VCaP (cell line): ENCODE measurements around the gene TNFAIP6.
"Not testable (repeated sequence)": the region's sequence is repeated elsewhere in the genome, so short reads cannot be mapped to it uniquely, and the experiment has no call there.

ENCODE experiments used
- H3K27ac ChIP-seq: fragments of 450-650 bp; 2 replicates; pipeline ENCODE4 v1.5.1; 2017
- TF ChIP-seq, protein P1 (sequence below): fragments of 450-650 bp; conservative IDR thresholded peaks from 2 replicates; pipeline ENCODE4 v1.5.1; 2017; ENCODE audit warnings: mild to moderate bottlenecking, moderate library complexity

Gene TNFAIP6

DNA sequence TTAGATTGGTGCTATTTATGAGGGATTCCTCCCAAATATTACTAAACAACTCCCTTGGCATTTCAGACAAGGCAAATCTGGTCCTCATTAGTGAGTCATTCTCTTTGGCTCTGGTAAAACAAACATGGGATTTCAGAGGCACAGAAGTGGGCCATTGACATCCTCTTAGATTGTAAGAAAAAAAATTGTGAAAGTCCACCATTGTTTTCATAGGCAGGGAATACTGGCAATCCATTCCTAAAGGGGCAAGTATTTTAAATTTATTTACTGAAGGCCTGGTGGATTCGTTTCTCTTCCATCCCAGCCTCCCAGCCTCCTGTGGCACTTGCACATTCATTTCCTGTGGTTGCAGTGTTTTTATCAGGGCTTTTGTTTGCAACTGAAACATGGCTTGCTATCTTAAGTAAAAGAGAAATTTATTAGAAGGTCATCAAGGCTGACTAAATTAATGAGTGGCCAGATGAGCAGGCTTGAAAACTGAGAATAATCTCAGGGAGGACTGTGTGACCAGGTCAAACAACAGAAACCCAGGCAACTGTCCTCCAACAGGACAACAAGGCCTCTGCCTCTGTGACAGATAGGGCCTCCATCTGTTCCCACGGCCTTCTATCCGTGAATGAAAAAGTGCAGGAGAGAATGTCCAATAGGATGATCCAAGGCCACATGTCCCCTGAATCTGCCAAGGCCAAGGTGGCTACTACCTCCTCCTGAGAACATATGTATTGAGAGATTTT is 23.1 kb upstream of the TNFAIP6 start:
- no peak overlapping the region for H3K27ac ChIP-seq
- TF ChIP-seq, protein P1, sequence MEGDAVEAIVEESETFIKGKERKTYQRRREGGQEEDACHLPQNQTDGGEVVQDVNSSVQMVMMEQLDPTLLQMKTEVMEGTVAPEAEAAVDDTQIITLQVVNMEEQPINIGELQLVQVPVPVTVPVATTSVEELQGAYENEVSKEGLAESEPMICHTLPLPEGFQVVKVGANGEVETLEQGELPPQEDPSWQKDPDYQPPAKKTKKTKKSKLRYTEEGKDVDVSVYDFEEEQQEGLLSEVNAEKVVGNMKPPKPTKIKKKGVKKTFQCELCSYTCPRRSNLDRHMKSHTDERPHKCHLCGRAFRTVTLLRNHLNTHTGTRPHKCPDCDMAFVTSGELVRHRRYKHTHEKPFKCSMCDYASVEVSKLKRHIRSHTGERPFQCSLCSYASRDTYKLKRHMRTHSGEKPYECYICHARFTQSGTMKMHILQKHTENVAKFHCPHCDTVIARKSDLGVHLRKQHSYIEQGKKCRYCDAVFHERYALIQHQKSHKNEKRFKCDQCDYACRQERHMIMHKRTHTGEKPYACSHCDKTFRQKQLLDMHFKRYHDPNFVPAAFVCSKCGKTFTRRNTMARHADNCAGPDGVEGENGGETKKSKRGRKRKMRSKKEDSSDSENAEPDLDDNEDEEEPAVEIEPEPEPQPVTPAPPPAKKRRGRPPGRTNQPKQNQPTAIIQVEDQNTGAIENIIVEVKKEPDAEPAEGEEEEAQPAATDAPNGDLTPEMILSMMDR, result no peak

DNA sequence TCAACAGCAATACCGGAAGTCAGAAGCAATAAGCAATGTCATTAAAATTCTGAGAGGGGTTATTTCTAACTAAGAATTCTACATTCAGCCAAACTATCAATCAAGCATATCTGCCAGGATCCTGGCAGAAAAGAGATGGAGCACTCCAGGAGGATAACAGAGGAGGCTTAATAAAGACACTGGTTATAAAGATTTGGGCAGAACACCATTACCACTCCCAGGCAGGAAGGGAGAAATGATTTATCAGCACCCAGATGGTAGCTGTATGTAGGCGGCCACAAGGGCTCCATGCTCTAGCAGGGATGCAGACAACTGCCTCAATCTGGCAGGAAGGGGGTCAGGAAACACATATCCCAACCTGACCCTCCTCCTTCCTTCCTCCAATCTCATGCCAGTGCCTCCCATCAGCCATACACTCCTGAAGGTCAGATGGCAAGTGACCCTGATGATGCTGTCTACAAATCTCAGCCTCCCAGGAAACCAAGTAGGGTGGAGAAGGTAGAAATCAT is 20.5 kb upstream of the TNFAIP6 start:
- no peak overlapping the region for H3K27ac ChIP-seq
- TF ChIP-seq, protein P1, result no peak

DNA sequence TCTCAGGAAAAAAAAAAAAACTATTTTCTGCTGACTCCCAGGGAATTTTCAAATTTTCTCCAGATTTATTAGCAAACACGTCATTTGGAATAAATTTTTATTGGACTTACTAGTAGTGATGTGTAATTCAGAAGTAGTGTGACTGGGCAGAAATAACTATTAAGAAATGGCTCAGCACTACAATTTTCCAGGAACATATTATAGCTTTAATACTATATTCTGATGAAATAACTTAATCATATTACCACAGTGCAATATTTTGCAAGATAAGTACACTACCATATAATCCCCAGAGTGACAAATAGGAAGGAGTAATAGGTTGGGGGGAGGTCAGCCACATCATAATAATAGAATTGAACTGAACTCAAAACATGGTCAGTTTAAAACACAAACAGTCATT is 19.7 kb upstream of the TNFAIP6 start:
- TF ChIP-seq, protein P1, result no peak
- H3K27ac ChIP-seq, result no peak overlapping the region

DNA sequence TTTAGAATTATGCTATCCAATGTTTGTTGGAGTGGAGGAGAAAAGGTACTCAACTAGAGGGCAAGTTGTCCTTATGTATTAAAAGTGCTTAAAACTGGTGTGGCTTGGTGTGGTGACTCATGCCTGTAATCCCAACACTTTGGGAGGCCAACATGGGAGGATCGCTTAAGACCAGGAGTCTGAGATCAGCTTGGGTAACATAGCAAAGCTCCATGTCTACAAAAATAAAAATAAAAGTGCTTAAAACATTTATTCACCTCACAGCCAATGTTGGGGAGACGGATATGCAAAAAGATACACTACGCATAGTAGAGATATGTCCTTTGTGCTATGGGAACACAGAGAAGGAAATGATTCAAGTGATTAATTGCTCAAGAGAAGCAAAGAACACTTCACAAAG is 19.3 kb upstream of the TNFAIP6 start:
- TF ChIP-seq, protein P1, result no peak
- H3K27ac ChIP-seq, result no peak overlapping the region

DNA sequence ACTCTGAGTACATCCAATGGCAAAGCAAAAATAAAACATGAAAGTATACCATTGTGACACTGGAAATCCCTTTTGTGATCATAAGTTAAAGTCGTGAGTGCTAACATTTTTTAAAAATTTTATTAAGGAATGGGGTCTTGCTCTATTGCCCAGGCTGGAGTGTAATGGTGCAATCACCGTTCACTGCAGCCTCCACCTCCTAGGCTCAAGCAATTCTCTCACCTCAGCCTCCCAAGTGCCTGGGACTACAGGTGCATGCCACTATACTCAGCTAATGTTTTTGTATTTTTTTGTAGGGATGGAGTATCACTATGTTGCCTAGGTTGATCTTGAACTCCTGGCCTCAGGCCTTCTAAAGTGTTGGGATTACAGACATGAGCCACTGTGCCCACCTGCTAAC is 14.3 kb upstream of the TNFAIP6 start:
- no peak overlapping the region for H3K27ac ChIP-seq
- TF ChIP-seq, protein P1, result no peak

DNA sequence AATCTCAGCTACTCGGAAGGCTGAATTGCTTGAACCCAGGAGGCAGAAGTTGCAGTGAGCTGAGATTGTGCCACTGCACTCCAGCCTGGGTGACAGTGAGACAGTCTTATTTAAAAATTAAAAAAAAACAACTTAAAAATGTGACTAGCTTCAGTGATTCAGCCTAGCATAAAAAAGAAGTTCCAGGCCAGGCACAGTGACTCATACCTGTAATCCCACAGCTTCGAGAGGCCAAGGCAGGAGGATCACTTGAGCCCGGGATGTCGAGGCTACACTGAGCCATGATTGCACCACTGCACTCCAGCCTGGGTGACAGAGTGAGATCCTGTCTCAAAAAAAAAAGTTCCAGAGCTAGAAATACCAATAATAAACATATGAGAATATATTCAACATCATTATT is 13.2 kb upstream of the TNFAIP6 start:
- H3K27ac ChIP-seq, result not testable (repeated sequence)

DNA sequence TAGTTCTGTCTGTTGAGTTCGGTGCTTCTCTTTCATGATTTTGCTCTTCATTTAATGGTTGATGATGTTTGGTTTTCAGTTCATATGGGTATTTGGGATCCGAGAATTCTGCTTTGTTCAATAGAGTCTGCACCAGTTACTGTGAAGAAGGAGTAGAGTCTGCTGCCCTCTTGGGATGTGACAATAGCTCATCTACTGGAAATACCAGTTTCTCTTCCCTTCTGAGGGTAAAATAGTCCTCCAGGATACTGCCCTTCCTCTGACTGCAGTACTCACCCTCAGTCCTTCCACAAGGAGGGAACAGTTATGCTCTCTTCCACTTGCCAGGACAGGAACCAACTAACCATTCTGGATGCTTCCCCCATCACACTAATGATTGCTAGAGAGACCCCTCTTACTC is 12.5 kb upstream of the TNFAIP6 start:
- no peak overlapping the region for H3K27ac ChIP-seq
- TF ChIP-seq, protein P1, result no peak

DNA sequence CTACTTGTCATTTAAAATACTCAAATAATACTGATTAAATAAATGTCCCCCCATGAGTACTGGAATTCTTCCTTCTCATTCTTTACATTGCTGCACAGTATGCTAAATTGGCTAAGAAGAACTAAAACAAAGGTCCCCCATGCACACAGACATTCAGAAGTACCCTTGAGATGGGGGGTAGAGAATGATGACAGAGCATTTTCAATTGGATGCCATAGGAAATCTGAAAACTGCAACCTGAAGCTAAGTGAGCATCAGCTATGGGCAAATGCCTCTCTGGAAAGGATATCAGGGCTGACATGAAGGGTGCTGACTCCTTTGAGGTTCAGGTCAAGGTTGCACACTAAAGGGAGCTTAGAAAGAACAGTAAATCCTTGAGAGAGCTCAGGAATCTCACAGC is 10.1 kb upstream of the TNFAIP6 start:
- H3K27ac ChIP-seq, result no peak overlapping the region
- TF ChIP-seq, protein P1, result no peak
